ENCODE data around the gene NRXN3. TPM values are rescaled to one million over a fixed set of nuclear protein-coding genes. Genes with fewer than 3 reads are reported as not detected.

The NRXN3 gene
- total and polyA plus RNA-seq, 2 of the 4 experiments (the other 2 are of a cell fraction) = 4.8 to 25.1 TPM

- TF ChIP-seq MAZ (IDR thresholded peaks at IDR 0.05; ENCODE audit: borderline replicate concordance, low read depth, low read length) (no peak), NFE2L2 (IDR thresholded peaks at IDR 0.05; ENCODE audit: low read depth, low read length) (no peak), RCOR1 (IDR thresholded peaks at IDR 0.05; ENCODE audit: insufficient replicate concordance, low read length) (no peak)
- TF ChIP-seq, protein P1, sequence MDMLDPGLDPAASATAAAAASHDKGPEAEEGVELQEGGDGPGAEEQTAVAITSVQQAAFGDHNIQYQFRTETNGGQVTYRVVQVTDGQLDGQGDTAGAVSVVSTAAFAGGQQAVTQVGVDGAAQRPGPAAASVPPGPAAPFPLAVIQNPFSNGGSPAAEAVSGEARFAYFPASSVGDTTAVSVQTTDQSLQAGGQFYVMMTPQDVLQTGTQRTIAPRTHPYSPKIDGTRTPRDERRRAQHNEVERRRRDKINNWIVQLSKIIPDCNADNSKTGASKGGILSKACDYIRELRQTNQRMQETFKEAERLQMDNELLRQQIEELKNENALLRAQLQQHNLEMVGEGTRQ (IDR thresholded peaks at IDR 0.05; ENCODE audit: low read depth, low read length) = no peak
- no peak overlapping the region for H2BK15ac ChIP-seq (ENCODE audit: low read depth, low read length)
- WGBS, 2 experiments (ENCODE audit: extremely low coverage in 2 of 2, insufficient read length in 1 of 2) = no CpG with 5 or more reads among the region's 2 CpGs
- no peak overlapping the region for H4K8ac ChIP-seq (ENCODE audit: low read depth in 2 of 2, low read length in 2 of 2)
- dilution Hi-C loops (cut with HindIII; ENCODE audit: low sequenced_read_pairs, unreplicated experiment) = no loop called here
- H3K4me1 ChIP-seq (ENCODE audit: control insufficient read depth, insufficient read depth, low read length) = no peaks in the 10 kb centered on the region; the same call in 1 of the 2 replicates
- H2BK5ac ChIP-seq (ENCODE audit: low read depth, low read length, poor library complexity, severe bottlenecking) = no peak overlapping the region
- H3K23ac ChIP-seq (ENCODE audit: low read depth, low read length) = no peak overlapping the region
- ATAC-seq (ENCODE audit: low read depth) (no peak), DNase-seq (no peak)
- no peaks in the 10 kb centered on the region for H3K36me3 ChIP-seq (ENCODE audit: control insufficient read depth, insufficient read depth, low read length)
- no peak overlapping the region for H3K9ac ChIP-seq (ENCODE audit: low read depth, low read length)
- no peak overlapping the region for H2AFZ ChIP-seq (replicated peaks; ENCODE audit: low read length, poor library complexity)
- no peaks in the 10 kb centered on the region for H3K9me1 ChIP-seq (ENCODE audit: insufficient read depth, low read length)
- no peak overlapping the region for H3K4me2 ChIP-seq (ENCODE audit: low read depth, low read length)
- H3K9me3 ChIP-seq (ENCODE audit: control insufficient read depth, insufficient read depth, low read length) = no peaks in the 10 kb centered on the region
- no peak overlapping the region for H3K14ac ChIP-seq (replicated peaks; ENCODE audit: low read depth, low read length)
- intact Hi-C loops (cut with micrococcal nuclease) = no loop called here
- BruUV-seq (replicated peaks) = no TSS peak
- H3K27ac ChIP-seq (ENCODE audit: insufficient read depth, low read length) = no peak overlapping the region
- in situ Hi-C loops (cut with MboI; ENCODE audit: low sequenced_read_pairs) = no loop called here
- H4K20me1 ChIP-seq (ENCODE audit: insufficient read depth, low read length) = no peaks in the 10 kb centered on the region
- no peak overlapping the region for H3K56ac ChIP-seq (ENCODE audit: extremely low read depth, insufficient read depth, low read length)
- H4K91ac ChIP-seq (ENCODE audit: insufficient read depth, low read depth, low read length) = no peak overlapping the region
- H3K4ac ChIP-seq (ENCODE audit: low read depth, low read length) = no peak overlapping the region
- no peak overlapping the region for H2AK5ac ChIP-seq (ENCODE audit: low read depth, low read length)
- H4K5ac ChIP-seq (ENCODE audit: low read depth, low read length) = no peak overlapping the region
- no peak overlapping the region for H2BK20ac ChIP-seq (ENCODE audit: low read depth, low read length)
- CTCF ChIA-PET = interaction anchor here (0.7 to 1.3 kb wide), 2 partner anchors 20 to 475 kb away, joined by 3 to 4 read pairs; no protein-coding TSS in a partner anchor
- no peaks in the 10 kb centered on the region for H3K27me3 ChIP-seq (ENCODE audit: control insufficient read depth, insufficient read depth, low read length)
- no peak overlapping the region for H2AK9ac ChIP-seq (replicated peaks; ENCODE audit: low read depth, low read length, poor library complexity)
- H3K18ac ChIP-seq (ENCODE audit: low read depth, low read length) = no peak overlapping the region
- POLR2A ChIA-PET (ENCODE audit: unreplicated experiment) = no interaction called here
- no peak overlapping the region for H2BK120ac ChIP-seq (ENCODE audit: low read depth, low read length)
- no peak overlapping the region for H3K4me3 ChIP-seq (ENCODE audit: insufficient read depth, low read depth, low read length)
- H3K79me1 ChIP-seq (ENCODE audit: low read depth in 1 of 2, low read length in 2 of 2) = no peaks in the 10 kb centered on the region
Measured at GRCh38 chr14:79564371-79564770, 1394.2 kb downstream of the NRXN3 start.

Measured in IMR-90 (cell line).